GM10266 (cell line): ENCODE measurements around the gene PSAT1.

Experiments used
- DNase-seq: peaks from one replicate; pipeline ENCODE4 v3.0.0; 2012; ENCODE audit errors: extremely low spot score
- CTCF ChIP-seq: IDR thresholded peaks from 2 replicates; pipeline ENCODE4 v1.5.1; 2012; ENCODE audit warnings: mild to moderate bottlenecking, low read depth; ENCODE audit not compliant: control insufficient read depth, insufficient read depth; ENCODE audit errors: missing control alignments

Gene PSAT1

GRCh38 chr9:78298046-78298765 is 1.3 kb downstream of the PSAT1 start:
- TF ChIP-seq CTCF = no peak
- DNase-seq = peak; percentile 31

GRCh38 chr9:78300209-78300608 is 3.3 kb downstream of the PSAT1 start:
- no peak for TF ChIP-seq CTCF
- no peak for DNase-seq

GRCh38 chr9:78301466-78301865 is 4.5 kb downstream of the PSAT1 start:
- no peak for TF ChIP-seq CTCF
- no peak for DNase-seq

- no peak for TF ChIP-seq CTCF
Observed at GRCh38 chr9:78303377-78304062, 6.6 kb downstream of the PSAT1 start.

GRCh38 chr9:78304357-78304756 is 7.4 kb downstream of the PSAT1 start:
- TF ChIP-seq CTCF = no peak
- DNase-seq = no peak

More at GRCh38 chr9:78303377-78304062, 6.6 kb downstream of the PSAT1 start:
- no peak for DNase-seq

GRCh38 chr9:78306222-78307076 is 9.5 kb downstream of the PSAT1 start:
- no peak for DNase-seq
- TF ChIP-seq CTCF = no peak

- DNase-seq = no peak
- no peak for TF ChIP-seq CTCF
Observed at GRCh38 chr9:78307360-78307759, 10.4 kb downstream of the PSAT1 start.
